ENCODE measurements around the gene C12orf43. TPM values are rescaled to one million over a fixed set of nuclear protein-coding genes. Genes with fewer than 3 reads are reported as not detected.

Gene C12orf43
- total RNA-seq, 1 donor from 2014 or later: 20.2 TPM

- no peak for TF ChIP-seq CTCF (IDR thresholded peaks at IDR 0.05; ENCODE audit: unreplicated experiment)
- no peak within 1 kb of the TSS for H3K4me3 Mint-ChIP-seq (ENCODE audit: unreplicated experiment)
- DNase-seq (ENCODE audit: low spot score): no peak
- no peaks in the 10 kb centered on the region for H3K9me3 Mint-ChIP-seq (ENCODE audit: unreplicated experiment)
- no peaks in the 10 kb centered on the region for H3K4me1 Mint-ChIP-seq (ENCODE audit: unreplicated experiment)
- H3K36me3 Mint-ChIP-seq (ENCODE audit: low read depth, unreplicated experiment): no peaks in the 10 kb centered on the region
- no peak within 1 kb of the TSS for H3K27ac Mint-ChIP-seq (ENCODE audit: unreplicated experiment)
- H3K27me3 Mint-ChIP-seq (ENCODE audit: unreplicated experiment): peaks cover 5% of the 10 kb centered on the region
Measured at GRCh38 chr12:121038861-121039668, 22.8 kb upstream of the C12orf43 start, which contains the start of gene OASL. TSS of gene OASL (minus strand) at chr12:121039246. CDS start at chr12:121038971, 275 bp downstream.

GRCh38 chr12:121036810-121037326, 20.6 kb upstream of the C12orf43 start:
- Mint-ChIP-seq H3K36me3 (ENCODE audit: low read depth, unreplicated experiment) (no peaks in the 10 kb centered on the region), H3K4me3 (ENCODE audit: unreplicated experiment) (no peak overlapping the region), H3K9me3 (ENCODE audit: unreplicated experiment) (no peaks in the 10 kb centered on the region), H3K4me1 (ENCODE audit: unreplicated experiment) (no peaks in the 10 kb centered on the region), H3K27me3 (ENCODE audit: unreplicated experiment) (peaks cover 7% of the 10 kb centered on the region), H3K27ac (ENCODE audit: unreplicated experiment) (no peak overlapping the region)
- TF ChIP-seq CTCF (IDR thresholded peaks at IDR 0.05; ENCODE audit: unreplicated experiment): no peak
- DNase-seq (ENCODE audit: low spot score): no peak

- no peaks in the 10 kb centered on the region for H3K9me3 Mint-ChIP-seq (ENCODE audit: unreplicated experiment)
- no peak overlapping the region for H3K27ac Mint-ChIP-seq (ENCODE audit: unreplicated experiment)
Measured at GRCh38 chr12:121034616-121035305, 18.5 kb upstream of the C12orf43 start.

GRCh38 chr12:121033625-121034349, 17.5 kb upstream of the C12orf43 start:
- H3K9me3 Mint-ChIP-seq (ENCODE audit: unreplicated experiment): no peaks in the 10 kb centered on the region
- DNase-seq (ENCODE audit: low spot score): no peak
- no peak overlapping the region for H3K4me3 Mint-ChIP-seq (ENCODE audit: unreplicated experiment)

More at GRCh38 chr12:121034616-121035305, 18.5 kb upstream of the C12orf43 start:
- no peaks in the 10 kb centered on the region for H3K4me1 Mint-ChIP-seq (ENCODE audit: unreplicated experiment)
- H3K27me3 Mint-ChIP-seq (ENCODE audit: unreplicated experiment): peaks cover 2% of the 10 kb centered on the region
- TF ChIP-seq CTCF (IDR thresholded peaks at IDR 0.05; ENCODE audit: unreplicated experiment): no peak
- no peaks in the 10 kb centered on the region for H3K36me3 Mint-ChIP-seq (ENCODE audit: low read depth, unreplicated experiment)
- no peak overlapping the region for H3K4me3 Mint-ChIP-seq (ENCODE audit: unreplicated experiment)
- no peak for DNase-seq (ENCODE audit: low spot score)

More at GRCh38 chr12:121033625-121034349, 17.5 kb upstream of the C12orf43 start:
- TF ChIP-seq CTCF (IDR thresholded peaks at IDR 0.05; ENCODE audit: unreplicated experiment): no peak
- H3K36me3 Mint-ChIP-seq (ENCODE audit: low read depth, unreplicated experiment): no peaks in the 10 kb centered on the region
- H3K27ac Mint-ChIP-seq (ENCODE audit: unreplicated experiment): no peak overlapping the region
- peaks cover 2% of the 10 kb centered on the region for H3K27me3 Mint-ChIP-seq (ENCODE audit: unreplicated experiment)
- no peaks in the 10 kb centered on the region for H3K4me1 Mint-ChIP-seq (ENCODE audit: unreplicated experiment)
